Central memory CD4-positive, alpha-beta T cell (primary cell): ENCODE measurements around the gene PHLDB2.

Source experiments
- DNase-seq: peaks from one replicate; pipeline ENCODE4 v3.0.0; 2022

The PHLDB2 gene

DNA sequence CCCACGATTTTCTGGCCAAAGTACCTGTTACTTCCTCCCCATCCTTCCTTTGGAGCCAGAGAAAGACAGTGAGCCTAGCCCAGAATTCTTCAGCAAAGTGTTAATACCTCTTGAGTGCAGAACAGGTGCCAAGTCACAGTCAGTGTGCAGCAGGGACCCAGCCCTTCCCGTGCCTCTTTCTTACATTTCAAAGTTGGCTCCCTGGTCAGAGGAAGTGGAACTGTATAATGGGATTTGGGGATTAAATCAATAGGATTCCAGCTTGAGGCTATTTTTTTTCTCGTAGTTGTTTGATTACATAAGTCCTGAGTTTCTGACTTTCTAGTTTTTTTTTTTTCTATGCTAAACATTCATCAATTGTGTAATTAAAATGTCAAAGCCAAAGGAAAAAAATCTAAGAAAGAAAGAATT lies 67.2 kb downstream of the PHLDB2 start:
- DNase-seq: no peak

DNA sequence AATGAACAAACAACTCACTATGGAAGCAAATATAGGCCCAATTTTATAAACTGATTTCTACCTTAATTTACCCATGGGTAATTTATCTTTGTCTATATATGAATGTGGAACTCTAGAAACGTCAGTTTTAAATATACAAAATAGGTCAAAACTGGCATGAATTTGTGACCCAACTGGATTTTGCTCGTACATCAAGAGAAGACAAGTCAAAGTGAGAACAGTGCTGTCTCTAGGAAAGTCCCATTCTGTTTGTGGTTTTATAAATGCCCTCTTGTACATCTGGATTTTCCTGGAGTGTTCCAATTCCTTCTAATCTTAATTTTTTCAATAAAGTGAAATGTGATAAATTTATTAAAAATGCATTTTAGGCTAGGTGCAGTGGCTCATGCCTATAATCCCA lies 69.5 kb downstream of the PHLDB2 start:
- DNase-seq: no peak

DNA sequence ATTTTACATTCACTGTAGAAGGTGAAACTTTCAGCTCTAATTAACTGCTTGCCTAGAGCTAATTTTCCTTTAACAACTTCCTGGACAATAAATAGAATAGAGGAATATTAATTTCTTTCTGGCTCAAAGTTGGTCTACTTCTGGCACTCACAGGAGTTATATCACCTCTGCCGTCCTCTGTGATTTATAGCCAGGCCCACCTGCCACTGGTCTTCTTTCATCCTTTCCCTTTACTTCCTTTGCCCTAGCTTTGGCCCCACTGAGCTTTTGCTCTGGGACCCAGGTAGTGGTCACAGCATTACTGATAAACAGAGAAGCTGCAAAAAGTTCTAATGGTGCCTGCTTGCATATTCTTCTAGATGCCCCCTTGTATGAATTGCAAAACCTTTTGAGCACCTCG lies 70.4 kb downstream of the PHLDB2 start:
- no peak for DNase-seq

DNA sequence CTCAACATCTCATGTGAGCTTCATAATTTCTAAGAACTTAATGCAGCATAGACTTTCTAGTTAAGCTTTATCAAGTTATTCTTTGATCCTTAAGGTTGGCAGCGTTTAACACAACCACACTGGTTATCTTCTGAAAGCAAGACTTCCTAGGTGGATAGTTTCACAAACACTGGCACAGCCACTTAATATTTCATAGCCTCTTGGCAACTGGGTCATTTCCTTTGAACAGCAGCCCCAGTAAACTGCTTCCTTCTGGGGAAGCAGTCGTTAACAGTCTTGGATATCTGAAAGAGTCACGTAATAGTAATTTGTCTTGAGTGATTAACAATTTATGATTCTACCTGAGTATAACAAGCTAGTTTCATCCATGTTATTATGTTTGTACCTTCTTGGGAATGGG lies 73.9 kb downstream of the PHLDB2 start:
- DNase-seq: no peak

DNA sequence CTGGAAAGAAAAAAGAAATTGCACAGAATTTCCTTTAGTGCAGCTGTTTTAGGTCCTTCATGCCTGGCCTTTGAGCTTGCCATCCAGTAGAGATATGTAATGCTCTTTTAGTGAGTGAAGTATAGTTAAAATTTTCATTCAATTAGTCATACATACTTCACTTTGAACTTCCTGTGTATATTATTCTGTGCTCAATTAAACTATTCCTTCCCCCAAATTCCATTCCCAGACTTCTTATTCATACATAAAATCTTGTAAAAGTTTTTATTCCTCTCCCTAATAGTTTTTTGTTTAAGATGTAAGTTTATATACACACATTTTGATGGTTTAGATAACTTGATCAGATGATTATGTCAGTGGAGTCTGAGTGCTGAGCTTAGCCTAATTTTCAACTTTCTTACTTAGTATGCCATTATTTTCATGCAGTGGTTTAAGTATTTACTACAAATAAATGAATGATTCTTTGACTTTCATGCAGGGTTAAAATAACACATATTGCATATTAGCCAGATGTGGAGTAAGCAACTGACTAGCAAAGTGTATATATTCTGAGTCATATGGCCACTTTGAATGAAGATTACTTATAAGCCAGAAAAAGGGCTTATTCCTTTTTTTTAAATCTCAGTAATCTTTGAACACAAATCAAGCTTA lies 77.3 kb downstream of the PHLDB2 start:
- DNase-seq: no peak

DNA sequence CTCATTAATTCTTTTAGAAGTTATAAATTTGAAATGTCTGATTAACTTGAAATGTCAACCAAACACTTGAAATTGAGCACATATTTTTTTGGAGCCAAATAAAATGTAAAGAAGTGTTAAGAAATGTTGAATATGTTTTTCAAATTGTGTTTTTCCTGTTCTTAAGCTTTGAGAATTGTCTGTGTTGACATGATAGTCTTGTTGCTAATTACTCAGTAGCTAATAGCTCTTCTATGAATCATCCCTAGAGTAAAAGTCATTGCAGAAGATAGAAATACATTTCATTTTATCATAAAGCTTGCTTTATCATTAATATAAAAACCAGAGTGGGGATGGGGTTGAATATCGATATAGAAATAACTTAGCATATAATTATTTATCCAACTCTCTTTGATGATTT lies 77.9 kb downstream of the PHLDB2 start:
- DNase-seq: no peak

DNA sequence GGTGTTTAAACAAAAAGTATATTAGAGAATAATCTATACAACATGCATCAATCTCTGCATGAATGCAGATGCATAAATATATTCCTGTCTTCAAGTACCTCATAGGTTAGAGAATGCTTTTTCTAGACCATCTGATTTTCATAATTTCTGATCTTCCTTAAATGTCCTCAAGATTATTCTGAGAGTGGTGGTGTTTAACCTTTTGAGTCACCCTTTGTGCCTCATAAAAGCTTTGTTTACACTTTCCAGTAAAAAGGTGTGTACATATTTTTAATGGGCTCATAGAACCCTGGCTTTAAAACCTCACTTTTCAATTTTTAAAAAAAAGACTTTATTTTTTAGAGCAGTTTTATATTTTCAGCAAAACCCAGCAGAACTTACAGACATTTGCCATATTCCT lies 78.8 kb downstream of the PHLDB2 start:
- DNase-seq: no peak

DNA sequence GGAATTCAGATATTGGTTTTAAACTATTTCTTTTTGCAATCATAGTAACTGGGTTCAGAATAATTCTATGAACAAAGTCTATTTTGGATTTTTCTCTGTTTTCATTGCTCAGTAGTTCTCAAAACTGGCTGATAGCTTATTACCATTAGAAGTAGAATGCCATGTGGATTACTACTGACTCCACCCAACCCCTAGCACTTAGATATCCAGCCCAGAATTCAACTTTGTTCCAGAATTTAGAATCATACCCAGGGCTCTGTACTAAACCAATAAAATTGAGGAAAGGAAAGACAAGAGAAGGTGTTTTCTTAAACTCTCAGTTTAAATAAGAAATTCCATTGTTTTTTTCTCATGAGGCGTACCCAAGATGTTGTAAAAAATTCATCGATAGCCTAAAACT lies 80.8 kb downstream of the PHLDB2 start:
- no peak for DNase-seq

DNA sequence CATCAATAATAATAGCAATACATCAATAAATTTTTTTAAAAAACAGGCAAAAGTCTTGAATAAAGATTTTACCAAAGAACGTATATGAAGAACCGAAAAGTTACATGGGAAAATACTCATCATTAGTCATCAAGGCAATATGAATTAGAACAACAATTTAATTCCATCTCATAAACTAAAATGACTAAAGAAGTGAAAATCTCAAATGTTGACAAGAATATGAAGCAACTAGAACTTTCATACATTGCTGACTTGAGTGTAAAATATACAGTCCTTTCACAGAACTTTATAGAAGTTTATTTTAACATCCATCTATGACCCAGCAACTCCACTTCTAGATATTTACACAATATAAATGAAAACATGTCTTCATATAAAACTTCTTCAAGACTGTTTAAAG lies 84.5 kb downstream of the PHLDB2 start:
- DNase-seq: no peak

DNA sequence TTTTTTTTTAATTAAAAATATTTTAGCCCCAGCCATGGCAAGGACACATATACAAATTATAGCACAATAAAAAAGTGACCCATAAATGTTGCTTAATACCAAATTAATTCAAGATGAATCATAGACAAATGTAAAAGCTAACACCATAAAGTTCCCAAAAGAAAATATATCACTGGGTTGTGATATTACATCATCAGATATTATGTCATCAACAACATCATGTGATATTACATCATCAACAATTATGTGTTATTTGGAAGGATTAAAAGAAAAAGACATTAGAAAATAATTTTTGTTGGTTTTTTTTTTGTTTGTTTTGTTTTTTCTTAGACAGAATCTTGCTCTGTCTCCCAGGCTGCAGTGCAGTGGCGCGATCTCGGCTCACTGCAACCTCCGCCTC lies 85.3 kb downstream of the PHLDB2 start:
- DNase-seq: no peak

DNA sequence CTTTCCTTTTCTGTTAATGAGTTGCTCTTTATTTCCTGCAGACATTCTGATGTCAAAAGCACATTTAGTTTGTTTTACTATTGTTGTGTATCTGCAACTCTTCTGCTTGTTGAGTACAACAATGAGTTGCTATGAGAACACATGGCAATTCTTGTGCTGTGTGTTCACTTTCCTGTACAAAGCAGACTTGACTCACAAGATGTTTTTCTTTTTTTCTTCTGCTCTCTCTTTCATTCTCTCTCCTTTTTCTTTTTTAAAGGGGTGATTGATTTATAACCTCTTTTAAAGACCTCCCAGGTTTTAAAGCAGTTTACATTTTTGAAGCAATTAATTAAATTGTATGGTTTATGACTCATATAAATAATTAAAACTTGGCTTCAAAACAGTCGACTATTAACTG lies 88.2 kb downstream of the PHLDB2 start:
- no peak for DNase-seq

DNA sequence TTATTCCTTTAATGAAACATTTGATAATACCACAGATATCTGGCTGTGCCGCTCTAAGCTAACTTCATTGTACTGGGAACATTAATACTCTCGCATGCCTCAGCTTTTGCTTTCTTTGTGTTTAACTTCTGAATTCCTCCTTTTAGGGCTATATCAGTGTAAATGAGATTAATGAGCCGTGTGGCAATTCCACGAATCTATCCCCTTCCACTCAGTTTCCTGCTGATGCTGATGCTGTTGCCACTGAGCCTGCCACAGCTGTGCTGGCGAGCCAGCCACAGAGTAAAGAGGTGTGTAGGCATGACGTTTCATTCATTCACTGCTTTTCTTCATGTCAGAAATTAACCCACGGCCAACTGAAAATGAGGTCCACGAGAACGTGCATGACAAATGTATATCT lies 89.7 kb downstream of the PHLDB2 start:
- no peak for DNase-seq

DNA sequence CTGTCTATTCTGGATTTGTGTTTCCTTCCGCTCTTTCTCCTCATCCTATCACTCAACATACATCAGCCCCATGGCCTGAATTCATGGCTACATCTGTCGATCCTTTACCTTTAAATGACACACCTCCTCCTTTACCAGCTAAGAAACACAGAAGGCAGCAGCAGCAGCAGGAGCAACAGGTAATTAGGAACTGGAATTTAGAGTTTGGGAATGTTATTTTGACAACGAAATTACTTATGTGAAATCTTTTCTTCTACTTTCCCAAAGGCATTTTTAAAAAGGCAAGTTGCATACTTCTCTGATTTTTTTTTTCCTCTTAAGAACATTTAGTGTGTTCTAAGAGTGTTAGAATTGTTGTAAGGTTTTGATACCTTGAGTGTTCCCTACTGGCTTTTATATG lies 90.6 kb downstream of the PHLDB2 start:
- DNase-seq: no peak

DNA sequence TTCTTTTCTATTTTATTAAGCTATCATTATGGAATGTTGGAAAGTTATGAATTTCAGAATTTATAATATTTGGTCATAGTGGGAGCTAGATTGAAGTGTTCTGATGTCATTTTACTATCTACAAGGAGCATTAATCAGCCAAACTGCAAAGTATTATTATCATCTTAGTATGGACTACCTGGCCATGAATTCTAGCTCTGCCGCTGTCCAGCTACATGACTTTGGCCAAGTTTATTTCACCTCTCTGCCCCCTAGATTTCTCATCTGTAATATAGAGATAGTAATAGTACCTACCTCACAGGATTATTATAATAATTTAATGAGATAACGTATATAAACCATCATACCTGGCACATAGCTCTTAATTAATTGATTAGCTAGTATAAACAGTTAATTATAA lies 92.0 kb downstream of the PHLDB2 start:
- no peak for DNase-seq

DNA sequence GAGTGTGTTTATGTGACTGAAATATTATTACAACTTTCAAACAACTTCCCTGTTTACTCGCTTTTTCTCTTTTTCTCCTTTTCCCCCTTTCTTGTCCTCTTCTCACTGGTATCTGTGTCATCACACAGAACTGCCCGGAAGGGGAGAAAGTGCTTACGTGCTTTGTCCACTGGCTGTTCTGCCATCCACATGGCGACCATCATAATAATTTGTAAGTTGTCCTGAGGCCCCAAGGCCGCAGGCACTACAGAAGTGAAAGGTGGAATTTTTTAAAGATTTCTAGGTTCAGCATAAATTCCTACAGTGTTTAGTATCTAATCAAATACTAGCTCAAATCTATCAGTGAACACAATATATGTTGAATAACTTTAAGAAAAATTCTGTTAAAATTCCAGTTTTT lies 93.0 kb downstream of the PHLDB2 start:
- DNase-seq: no peak

DNA sequence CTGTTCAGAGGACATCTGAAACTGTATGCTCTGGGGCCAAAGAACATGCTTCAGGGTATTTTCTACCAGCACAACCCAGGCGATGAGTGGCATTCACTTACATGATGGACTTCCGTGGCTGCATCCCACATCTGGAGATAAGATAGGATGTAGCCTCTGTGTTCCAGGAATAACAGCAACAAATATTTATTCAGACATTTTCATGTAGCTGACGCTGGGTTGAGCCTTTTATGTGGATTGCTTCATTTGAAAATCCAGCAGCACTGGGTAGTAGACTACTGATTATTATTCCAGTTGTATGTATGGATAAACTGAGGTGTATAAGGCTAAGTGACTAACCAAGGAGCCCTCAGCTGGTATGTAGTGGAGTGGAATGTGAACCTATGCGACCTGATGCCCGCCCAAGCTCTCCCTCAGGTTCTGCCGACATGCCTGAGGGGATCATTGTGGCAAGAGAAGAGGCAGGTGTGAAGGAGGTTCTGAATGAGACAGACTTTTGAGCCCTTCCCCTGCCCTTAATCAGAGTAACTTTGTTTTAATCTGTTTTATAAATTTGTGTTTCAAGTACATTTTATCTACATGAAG lies 93.9 kb downstream of the PHLDB2 start:
- no peak for DNase-seq

DNA sequence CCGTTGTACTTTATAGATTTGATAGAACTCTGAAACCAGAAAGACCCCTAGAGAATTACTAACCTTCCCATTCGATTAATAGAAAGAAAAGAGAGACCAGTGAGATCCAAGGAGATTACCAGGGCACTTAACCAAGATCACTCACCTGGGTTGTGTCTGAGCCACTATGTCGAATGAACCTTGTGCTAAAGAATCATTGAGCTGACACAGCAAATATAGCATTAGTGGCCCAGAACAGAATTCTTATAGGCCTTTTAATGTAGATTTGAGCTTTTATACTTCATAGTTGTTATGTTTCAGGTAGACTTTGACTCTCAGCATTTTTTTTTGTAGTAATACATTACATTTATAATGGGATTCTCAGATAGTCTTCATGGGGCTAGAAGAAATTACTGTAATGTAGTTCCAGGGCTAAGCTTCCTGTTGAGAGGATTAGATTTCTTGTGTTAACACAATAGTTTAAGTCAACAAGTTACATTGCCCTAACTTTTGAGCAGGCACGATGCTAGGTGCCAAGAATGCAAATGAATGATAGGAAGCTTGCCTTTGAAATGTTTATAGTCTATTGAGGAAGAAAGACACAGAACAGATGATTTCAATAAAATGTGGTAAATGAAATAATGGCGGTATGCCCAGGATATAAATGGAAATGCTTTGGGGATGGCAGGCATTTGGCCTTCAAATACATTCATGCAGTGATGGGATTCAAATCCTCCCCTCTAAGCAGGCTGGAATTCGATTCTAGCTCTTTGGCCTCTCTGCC lies 95.3 kb downstream of the PHLDB2 start:
- no peak for DNase-seq

DNA sequence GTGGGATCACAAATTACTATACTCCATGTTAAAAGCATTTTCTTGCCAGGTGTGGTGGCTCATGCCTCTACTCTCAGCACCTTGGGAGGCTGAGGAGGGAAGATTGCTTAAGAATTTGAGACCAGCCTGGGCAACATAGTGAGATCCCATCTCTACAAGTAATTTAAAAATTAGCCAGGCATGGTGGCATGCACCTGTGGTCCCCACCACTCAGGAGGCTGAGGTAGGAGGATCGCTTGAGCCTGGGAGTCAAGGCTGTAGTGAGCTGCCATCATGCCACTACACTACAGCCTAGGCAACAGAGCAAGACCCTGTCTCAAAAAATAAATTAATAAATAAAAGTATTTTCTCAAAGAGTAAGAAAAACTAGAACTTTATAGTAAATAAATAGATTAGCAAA lies 96.8 kb downstream of the PHLDB2 start:
- no peak for DNase-seq

DNA sequence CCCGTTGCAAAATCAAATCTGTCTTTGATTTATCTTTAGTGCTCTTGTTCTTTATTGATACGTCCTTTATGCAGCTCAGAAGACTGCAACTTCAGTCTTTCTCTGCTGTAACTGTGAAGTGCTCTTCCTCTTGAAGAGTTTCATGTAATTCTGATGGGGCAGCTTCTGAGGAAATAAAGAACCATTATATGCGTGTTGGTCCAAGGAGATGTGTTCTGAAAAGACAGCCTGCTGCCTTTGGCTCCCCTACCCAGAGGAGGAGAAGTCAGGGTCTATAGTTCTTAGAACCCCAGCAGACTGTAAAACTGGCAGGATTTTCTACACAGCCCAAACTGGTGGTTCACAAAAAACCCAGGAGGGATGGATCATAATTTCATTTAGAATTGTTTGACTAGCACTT lies 97.4 kb downstream of the PHLDB2 start:
- DNase-seq: no peak

DNA sequence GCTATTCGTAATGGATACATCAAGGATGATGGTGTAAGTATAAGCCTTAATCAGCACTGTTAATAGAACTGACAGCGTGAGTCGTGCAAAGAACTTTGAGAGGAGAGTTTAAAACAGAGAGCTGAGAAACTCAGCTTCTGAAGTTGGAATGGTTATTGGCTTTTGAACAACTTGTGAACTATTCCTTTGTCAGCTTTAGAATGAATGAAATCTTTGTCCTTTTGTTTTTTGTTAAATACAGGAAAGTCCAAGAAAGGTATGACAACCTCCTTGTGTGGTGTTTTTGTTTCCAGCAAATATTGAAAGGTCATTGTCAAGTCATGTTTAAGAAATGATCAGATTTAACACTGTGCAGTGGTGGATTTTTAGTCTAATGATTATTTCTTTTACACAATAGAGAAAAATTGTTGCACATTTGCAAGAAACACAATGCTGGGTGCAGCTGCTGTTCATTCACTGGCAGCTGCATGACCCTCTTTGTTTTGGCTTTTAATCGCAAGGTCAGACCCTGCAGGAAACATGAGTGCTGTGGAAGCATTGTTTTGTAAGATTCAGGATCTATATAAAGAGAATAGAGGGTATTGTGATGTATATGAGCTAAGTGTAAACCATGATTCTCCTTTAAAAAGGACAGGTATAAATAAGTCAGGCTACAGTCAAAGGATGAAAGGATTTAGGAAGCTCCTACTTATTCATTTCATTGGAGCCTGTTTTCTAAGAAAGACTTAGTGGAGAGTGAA lies 98.1 kb downstream of the PHLDB2 start:
- DNase-seq: no peak

DNA sequence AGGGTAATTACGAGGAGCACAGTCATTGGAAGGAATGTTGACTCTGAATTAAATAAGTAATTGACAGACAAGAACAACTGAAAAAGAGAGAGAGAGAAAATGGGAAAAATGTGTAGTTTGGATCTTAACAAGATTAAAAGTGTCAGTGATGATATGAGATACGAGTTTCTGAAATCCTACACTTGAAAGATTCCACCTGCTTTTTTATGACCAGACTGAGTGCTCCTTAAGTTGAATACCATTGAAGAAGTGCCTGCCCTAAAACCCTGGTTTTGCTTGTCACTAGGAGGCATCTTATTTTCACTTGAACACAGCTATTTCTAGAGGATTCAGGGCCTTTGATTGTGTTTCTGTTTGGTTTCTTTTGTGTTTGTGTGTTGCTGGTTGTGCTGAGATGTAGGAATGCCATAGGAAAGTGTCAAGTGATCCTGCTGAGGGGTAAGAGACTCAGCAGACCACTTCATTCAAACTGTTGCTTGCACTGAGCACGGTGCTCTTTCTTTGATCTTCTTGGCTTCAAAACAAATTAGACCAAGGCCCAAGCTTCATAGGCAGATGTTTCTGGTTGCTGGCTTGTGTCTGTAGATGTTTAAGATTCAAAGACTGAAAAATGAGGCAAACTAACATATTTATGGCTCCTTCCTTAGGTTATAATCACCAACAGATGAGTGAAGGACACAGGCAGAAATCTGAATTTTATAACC lies 102.5 kb downstream of the PHLDB2 start:
- no peak for DNase-seq

DNA sequence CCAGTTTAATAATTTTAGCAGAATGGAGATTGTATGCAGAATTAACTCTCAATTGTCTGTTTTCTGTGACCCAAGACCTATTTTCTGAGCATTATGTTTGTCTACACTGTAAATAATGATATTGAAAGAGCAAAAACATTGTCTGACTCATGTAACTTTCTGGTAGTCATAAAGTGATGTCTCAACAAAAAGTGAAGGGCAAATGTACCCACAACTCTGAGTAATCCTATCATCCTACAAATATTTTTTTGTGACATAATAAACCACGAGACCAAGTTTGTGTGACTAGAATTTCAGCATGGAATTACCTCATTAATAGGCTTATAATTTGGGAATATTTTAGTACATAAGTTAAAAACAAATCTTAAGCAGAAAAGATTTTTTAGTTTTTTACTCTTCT lies 104.4 kb downstream of the PHLDB2 start:
- no peak for DNase-seq

DNA sequence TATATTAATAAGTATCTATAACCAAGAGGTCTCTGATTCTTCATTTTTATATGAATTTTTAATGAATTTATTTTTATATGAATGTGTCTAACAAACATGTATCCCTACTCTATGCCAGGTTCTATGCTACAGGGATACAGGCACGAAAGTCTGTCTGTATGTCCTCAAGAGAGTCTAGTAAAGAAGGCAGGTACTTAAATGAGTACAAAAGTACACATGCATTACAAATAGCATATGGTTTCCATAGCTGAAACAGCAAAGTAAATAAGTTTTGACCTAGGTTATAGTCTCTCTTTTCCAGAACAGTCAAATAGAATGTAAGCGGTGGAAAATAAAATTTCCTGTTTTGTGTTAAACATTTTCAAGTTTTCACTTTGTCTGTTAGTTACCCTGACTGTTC lies 106.4 kb downstream of the PHLDB2 start:
- no peak for DNase-seq
